SH-SY5Y (cell line): ENCODE results near the gene ASIC1.

Experiments
- GATA2 ChIP-seq: IDR thresholded peaks from 2 replicates; pipeline ENCODE4 v1.6.1; 2011; ENCODE audit warnings: mild to moderate bottlenecking, low read depth, low read length
- GATA3 ChIP-seq: IDR thresholded peaks from 2 replicates; pipeline ENCODE4 v1.6.1; 2011; ENCODE audit warnings: low read depth, mild to moderate bottlenecking, low read length, moderate library complexity

- TF ChIP-seq GATA2 (no peak), GATA3 (no peak)
These were observed 30.7 kb upstream of the ASIC1 start for GRCh38 chr12:50026691-50027090.
